Activated CD4-positive, alpha-beta T cell treated with anti-CD3 and anti-CD28 coated beads for 24 hours (primary cell): ENCODE data around the gene SCRN3.
"Not testable (repeated sequence)": the region's sequence is repeated elsewhere in the genome, so short reads cannot be mapped to it uniquely, and the experiment has no call there.

Experiments
- DNase-seq, 2 donors: peaks; one replicate each; pipeline ENCODE4 v3.0.0-alpha.2; 2020; ENCODE audit warnings: low read depth in 2 of 2

Gene SCRN3, protein sequence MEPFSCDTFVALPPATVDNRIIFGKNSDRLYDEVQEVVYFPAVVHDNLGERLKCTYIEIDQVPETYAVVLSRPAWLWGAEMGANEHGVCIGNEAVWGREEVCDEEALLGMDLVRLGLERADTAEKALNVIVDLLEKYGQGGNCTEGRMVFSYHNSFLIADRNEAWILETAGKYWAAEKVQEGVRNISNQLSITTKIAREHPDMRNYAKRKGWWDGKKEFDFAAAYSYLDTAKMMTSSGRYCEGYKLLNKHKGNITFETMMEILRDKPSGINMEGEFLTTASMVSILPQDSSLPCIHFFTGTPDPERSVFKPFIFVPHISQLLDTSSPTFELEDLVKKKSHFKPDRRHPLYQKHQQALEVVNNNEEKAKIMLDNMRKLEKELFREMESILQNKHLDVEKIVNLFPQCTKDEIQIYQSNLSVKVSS

GRCh38 chr2:174395284-174395968, at the start of gene SCRN3:
Gene SCRN3, plus strand, starts transcription at chr2:174395730. Its CDS starts 2,554 bp downstream, at chr2:174398284.
- DNase-seq = peak; percentile 49 to 56

DNA sequence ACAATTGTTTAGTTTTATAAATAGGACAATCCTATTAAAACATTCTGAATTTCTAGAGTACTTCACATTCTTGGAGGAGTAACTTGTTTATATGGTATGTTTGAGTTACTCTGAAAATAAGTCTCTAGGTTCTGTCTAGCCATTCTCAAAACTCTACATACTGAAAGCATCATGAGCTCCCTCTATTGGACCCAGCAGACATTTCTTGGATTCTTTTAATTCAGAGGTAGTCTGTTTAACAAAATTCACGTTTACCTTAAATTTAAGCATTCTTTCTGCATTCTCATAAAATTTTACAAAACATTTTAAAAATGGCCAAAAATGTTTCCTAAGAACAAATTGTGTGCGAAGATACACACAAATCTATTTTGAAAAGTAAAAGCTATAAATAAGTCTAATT, 45.5 kb upstream of the SCRN3 start:
- DNase-seq = no peak

- DNase-seq = no peak
Measured at GRCh38 chr2:174350593-174351181, 44.8 kb upstream of the SCRN3 start.

DNA sequence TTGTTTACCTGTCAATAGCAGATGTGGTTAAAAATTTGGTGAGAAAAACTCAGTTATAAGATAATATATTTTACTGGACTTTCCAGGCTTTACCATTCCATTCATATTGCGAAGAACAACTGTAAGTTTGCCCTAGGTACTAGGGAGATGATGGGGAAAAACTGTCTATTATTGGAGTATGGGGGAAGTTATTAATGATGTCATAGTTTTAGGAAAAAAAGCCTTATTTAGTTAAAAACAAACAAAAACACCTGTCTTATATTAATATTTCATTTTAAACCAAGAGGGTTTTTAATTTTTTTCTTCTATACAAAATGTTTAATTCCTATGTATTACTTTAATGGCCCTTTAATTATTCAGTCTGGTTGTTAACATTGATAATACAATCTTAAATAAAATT, 42.5 kb upstream of the SCRN3 start:
- no peak for DNase-seq

DNA sequence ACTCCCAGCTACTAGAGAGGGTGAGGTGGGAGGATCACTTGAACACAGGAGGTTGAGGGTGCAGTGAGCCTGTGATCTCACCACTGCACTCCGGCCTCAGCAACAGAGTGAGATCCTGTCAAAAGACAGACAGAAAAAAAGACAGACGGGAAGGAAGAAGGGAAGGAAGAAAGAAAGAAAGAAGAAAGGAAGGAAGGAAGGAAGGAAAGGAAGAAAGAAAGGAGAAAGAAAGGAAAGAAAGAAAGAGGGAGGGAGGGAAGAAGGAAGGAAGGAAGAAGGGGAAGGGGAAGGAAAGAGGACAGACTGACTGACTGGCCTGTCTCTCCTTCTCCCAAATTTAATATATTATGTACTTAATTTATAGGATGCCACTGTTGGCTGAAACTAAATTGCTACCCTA, 39.2 kb upstream of the SCRN3 start:
- DNase-seq = no peak

DNA sequence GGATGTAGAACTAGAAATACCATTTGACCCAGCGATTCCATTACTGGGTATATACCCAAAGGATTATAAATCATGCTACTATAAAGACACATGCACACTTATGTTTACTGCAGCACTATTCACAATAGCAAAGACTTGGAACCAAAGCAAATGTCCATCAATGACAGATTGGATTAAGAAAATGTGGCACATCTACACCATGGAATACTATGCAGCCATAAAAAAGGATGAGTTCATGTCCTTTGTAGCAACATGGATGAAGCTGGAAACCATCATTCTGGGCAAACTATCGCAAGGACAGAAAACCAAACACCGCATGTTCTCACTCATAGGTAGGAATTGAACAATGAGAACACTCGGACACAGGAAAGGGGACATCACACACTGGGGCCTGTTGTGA, 35.9 kb upstream of the SCRN3 start:
- DNase-seq = not testable (repeated sequence)

- DNase-seq = no peak
Measured at GRCh38 chr2:174362949-174363348, 32.6 kb upstream of the SCRN3 start.

DNA sequence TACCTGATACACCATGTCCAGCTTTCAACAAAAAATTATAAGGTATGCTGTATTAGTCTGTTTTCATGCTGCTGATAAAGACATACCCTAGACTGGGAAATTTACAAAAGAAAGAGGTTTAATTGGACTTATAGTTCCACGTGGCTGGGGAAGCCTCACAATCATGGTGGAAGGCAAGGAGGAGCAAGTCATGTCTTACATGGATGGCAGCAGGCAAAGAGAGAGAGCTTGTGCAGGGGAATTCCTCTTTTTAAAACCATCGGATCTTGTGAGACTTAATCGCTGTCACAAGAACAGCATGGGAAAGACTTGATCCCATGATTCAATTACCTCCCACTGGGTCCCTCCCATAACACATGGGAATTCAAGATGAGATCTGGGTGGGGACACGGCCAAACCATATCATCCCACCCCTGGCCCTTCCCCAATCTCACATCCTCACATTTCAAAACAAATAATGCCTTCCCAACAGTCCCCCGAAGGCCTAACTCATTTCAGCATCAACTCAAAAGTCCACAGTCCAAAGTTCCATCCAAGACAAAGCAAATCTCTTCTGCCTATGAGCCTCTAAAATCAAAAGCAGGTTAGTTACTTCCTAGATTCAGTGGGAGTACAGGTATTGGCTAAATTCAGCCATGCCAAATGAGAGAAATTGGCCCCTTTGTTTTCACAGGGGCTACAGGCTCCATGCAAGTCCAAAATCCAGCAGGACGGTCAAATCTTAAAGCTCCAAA, 31.9 kb upstream of the SCRN3 start:
- DNase-seq = not testable (repeated sequence)

DNA sequence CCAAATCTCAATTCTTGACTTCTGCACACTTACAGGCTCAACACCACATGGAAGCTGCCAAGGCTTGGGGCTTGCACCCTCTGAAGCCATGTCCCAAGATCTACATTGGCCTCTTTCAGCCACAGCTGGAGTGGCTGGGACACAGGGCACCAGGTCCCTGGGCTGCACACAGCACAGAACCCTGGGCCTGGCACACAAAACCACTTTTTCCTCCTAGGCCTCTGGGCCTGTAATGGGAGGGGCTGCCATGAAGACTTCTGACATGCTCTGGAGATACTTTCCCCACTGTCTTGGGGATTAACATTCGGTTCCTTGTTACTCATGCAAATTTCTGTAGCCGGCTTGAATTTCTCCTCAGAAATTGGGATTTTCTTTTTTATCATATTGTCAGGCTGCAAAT, 30.9 kb upstream of the SCRN3 start:
- no peak for DNase-seq

GRCh38 chr2:174365571-174365970, 30.0 kb upstream of the SCRN3 start:
- DNase-seq = no peak

GRCh38 chr2:174368691-174369090, 26.8 kb upstream of the SCRN3 start:
- DNase-seq = no peak

- DNase-seq = no peak
Measured at GRCh38 chr2:174376967-174377366, 18.6 kb upstream of the SCRN3 start.

DNA sequence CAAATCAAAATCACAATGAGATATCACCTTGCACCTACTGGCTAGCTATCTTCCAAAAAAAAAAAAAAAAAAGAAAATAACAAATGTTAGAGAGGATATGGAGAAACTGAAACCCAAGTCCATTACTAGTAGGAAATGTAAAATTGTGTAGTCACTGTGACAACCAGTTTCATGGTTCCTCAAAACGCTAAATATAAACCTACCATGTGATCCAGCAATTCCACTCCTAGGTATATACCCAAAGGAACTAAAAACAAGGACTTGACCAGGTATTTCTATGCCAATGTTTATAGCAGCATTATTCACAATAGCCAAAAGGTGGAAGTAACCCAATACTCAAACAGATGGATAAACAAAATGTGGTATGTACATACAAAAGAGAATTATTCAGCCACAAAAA, 11.7 kb upstream of the SCRN3 start:
- no peak for DNase-seq

GRCh38 chr2:174385201-174385600, 10.3 kb upstream of the SCRN3 start:
- DNase-seq = no peak

GRCh38 chr2:174388706-174389105, 6.8 kb upstream of the SCRN3 start:
- not testable (repeated sequence) for DNase-seq

- DNase-seq = no peak
Measured at GRCh38 chr2:174389542-174389941, 6.0 kb upstream of the SCRN3 start.

DNA sequence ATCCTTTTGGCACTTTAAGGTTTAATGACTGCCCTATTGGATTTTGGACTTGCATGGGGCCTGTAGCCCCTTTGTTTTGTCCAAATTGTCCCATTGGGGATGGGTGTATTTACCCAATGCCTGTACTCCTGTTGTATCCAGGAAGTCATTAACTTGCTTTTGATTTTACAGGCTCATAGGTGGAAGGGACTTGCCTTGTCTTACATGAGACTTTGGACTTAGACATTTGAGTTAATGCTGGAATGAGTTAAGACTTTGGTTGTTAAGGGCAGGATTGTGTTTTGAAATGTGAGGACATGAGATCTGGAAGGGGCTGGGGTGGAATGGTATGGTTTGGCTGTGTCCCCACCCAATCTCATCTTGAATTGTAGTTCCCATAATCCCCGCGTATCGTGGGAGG, 5.2 kb upstream of the SCRN3 start:
- not testable (repeated sequence) for DNase-seq

GRCh38 chr2:174392706-174393105, 2.8 kb upstream of the SCRN3 start:
- DNase-seq = no peak

GRCh38 chr2:174395969-174396630, 570 bp downstream of the SCRN3 start:
- no peak for DNase-seq

DNA sequence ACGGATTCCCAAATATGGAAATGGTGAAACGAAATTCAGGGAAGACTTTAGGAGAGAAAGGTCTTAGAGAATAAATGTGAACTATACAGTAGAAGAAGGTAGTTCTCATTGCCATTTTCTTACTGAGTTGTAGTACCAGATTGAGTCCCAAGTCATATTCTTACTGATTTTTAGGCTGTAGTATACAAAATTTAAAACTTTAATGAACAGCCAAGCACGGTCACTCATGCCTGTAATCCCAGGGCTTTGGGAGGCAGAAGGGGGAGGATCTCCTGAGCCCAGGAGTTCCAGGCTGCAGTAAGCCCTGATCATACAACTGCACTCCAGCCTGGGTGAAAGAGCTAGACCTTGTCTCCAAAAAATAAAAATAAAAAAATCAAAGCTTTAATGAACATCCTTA, 2.2 kb downstream of the SCRN3 start:
- DNase-seq = no peak

GRCh38 chr2:174399171-174399570, 3.6 kb downstream of the SCRN3 start:
- DNase-seq = no peak

DNA sequence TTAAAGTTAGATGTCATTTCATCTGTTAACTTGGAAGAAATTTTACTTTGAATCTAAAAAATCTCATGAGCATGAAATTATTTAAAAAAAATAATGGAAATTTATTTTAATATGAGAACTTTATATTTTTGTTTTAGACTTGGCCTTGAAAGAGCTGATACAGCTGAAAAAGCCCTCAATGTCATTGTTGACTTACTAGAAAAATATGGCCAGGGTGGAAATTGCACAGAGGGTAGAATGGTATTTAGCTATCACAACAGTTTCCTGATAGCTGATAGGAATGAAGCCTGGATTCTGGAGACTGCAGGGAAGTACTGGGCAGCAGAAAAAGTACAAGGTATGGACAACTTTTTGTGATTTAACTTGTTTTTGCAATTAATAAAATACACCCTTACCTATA, 5.3 kb downstream of the SCRN3 start:
- no peak for DNase-seq
